Head of caudate nucleus (tissue), 42 donors: ENCODE measurements around the gene TBP.
A peak's percentile ranks its signal among the peaks of the same experiment; 100 is the strongest.
"Not testable (repeated sequence)": the region's sequence is repeated elsewhere in the genome, so short reads cannot be mapped to it uniquely, and the experiment has no call there.

ENCODE experiments used
- DNase-seq, 42 donors: peaks; one replicate each; pipeline versions ENCODE4 v3.0.0 to v3.0.0-alpha.2; 2020 to 2021; ENCODE audit warnings: mixed read lengths in 7 of 42
- intact Hi-C: fragments of 100-400 bp; cut with DNase I; formaldehyde crosslinking; loops from one replicate; pipeline ENCODE4 v1.15.0; 2022

The TBP gene

DNA sequence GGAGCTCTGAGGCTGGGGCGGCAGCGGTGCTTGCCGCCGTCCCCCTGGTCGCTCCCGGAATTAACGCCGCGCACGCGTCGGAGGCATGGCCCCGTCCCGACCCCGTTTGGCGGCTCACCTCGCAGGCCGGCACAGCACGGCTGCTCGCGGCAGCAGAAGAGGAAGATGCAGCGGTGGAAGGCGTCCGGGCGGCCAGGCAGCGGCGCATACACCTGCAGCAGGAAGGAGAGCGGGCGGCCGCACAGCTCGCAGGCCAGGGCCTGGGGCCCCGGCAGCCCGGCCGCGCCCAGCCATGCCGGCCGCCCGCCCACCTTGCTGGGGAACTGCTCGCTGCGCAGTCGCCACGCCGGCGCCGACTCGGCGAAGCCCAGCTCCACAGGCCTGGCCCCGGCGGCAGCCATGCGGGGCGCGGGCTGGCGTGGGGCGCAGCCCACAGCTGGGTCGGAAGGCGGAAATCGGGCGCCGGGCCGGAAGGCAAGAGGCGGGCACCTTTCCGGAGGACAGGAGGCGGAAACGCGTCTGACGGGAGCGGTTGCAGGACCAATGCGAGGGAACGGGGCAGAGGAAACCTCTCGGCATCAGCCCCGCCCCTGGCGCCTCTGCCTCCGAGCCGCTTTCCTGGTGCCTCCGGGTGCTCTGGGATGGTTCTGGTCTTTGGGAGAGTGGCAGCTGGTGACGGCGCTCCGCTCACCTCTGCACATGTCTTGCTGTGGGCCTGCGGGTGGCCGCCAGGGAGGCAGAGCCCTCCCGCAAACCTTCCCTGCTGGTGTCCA lies 30.2 kb downstream of the TBP start, which contains the start of gene PDCD2:
Gene PDCD2, minus strand, starts transcription at position 457 of the 773 bp plus-strand sequence. Its CDS starts 56 bp downstream, at position 401.
- intact Hi-C loops = no loop called here
- peak; percentile 85 to 98 (median 94) for DNase-seq

DNA sequence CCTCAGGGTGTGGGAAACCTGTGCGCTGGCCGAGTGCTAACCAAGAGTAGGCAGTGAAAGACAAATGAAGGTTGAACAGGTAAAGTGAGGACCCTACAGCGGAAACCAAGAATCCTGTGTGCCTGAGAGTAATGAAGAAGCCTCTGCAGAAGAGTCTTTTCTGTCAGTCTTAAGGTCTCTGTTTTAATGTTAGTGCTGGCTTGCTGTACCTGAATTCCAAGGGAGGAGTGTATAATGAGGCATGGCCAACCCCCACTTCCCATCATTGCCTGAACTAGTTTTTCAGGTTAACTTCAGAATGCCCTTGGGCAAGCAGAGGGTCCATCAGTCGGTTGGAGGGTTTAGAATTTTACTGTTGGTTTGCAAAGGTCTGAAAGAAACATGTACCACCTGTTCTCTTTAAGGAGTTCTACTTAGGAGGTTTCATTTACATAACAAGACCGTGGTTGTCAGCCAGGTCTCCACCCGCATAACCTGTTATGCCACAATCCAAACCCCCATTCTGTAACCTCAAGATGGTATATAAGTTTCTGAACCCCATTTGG lies 30.9 kb downstream of the TBP start:
- intact Hi-C loops = no loop called here
- DNase-seq = peak in 1 of 42 donors; percentile 6

DNA sequence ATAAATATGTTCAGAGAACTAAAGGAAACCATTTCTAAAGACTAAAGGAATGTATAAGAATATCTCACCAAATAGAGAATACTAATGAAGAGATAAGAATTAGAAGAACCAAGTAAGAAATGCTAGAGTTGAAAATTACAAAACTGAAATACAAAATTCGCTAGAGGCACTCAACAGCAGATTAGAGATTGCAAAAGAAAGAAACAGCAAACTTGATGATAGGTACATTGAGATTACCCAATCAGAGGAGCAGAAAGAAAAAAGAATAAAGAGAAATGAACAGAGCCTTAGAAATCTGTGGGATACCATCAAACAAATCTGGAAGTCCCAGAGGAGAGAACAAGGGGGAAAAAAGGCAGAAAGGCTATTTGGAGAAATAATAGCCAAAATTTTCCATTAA lies 36.6 kb downstream of the TBP start:
- no peak for DNase-seq
- intact Hi-C loops = no loop called here

DNA sequence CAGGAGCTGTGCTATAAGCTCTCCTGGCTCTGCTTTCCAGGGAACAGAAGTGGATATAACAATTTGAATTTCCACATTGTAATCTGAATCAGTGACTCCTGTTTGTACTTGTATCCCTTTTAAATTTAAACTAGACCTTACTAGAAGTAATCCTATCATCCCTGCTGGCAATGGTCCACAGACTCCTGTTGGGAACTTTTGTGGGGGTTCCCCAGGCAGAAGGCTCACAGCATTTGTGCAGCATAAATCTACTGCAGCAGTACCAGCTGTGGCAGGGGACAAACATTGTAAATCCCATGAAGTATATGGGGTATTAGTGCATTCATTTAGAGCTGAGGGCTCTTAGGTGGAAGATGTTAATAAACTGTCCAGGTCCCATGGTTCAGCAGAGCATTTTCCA lies 42.3 kb downstream of the TBP start:
- DNase-seq = no peak
- intact Hi-C loops = no loop called here

- no peak for DNase-seq
- intact Hi-C loops = no loop called here
Measured at GRCh38 chr6:170597278-170597677, 43.1 kb downstream of the TBP start.

DNA sequence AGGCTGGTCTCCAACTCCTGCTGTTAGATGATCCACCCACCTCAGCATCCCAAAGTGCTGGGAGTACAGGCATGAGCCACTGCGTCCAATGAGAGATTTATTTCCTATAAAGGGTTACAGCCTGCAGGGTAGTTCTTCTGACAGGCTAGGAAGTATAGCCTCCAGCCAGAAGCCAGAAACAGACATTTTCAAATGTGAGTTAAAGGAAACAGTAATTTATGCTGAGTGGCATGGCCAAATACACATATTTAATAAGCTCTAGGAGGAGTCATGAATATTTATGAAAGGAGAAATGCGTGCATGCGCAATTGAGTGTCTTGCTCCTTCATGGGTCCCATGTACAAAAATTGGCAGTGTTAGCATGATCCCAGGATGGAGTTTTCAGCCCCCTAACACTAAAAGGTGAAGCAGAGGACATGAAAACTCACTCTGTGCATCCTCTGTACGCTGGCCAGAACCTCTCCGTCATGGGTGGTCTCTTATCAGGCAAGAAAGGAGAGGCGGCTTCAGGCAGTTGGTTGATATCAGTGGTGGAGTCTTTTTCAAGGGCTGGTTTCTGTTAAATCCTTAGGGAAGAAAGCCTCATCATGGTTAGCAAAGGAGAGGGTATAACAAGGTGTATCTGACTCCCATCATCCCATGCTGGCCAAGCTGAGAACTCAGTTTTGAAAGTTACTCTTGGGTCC lies 51.5 kb downstream of the TBP start:
- no peak for DNase-seq

GRCh38 chr6:170609225-170609624 lies 55.1 kb downstream of the TBP start:
- DNase-seq, intact Hi-C loops: not testable (repeated sequence)

More for the DNA sequence above, 51.5 kb downstream of the TBP start:
- intact Hi-C loops = no loop called here

- intact Hi-C loops, DNase-seq: not testable (repeated sequence)
Measured at GRCh38 chr6:170612256-170612804, 58.2 kb downstream of the TBP start.

DNA sequence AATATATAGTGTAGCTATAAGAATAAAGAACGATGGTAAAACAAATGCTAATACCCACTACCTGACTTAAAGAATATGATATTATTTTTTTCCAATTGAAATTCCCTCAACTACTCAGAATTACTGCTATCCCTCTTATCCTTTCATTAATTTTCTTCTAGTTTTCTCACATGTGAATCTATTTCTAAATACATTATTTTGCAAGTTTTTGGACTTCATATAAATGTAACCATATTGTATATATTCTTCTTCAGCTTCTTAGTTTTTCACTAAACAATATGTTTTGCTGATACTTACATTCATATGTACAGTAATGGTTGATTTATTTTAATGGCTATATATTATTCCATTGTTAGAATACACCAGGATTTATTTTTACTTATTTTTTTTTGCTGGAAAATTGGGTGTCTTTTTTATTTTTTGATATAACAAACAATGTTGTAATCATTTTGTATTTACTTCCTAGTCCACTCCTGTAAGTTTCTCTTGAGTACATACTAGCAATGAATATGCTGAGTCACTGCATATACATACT lies 61.9 kb downstream of the TBP start:
- intact Hi-C loops, DNase-seq: not testable (repeated sequence)
